Stomach (tissue), 9 donors: Measurements from ENCODE around the gene CIT. TPM values are rescaled to one million over a fixed set of nuclear protein-coding genes. Genes with fewer than 3 reads are reported as not detected.

ENCODE experiments used
- DNase-seq, 2 donors: peaks; one replicate each; pipeline versions ENCODE4 v3.0.0 to v3.0.0-alpha.2; 2013 to 2019
- H3K27ac ChIP-seq, 5 donors: fragments of 200-600 bp in 4 of 5; sonication (generic) in 4 of 5; one replicate each; pipeline ENCODE4 v1.5.1; 2013 to 2019; ENCODE audit warnings: mild to moderate bottlenecking in 1 of 5, moderate library complexity in 1 of 5
- H3K27me3 ChIP-seq, 3 donors: fragments of 200-600 bp; sonication (generic); one replicate each; pipeline ENCODE4 v1.5.1; 2017 to 2019; ENCODE audit warnings: mixed run types in 1 of 3
- H3K36me3 ChIP-seq, 4 donors: fragments of 200-600 bp; sonication (generic); 1 replicate in 3 of 4; 2 replicates in 1 of 4; pipeline ENCODE4 v1.5.1; 2016 to 2019
- H3K4me1 ChIP-seq, 4 donors: fragments of 200-600 bp; sonication (generic); one replicate each; pipeline ENCODE4 v1.5.1; 2016 to 2019
- H3K4me3 ChIP-seq, 4 donors: fragments of 200-600 bp; sonication (generic) in 3 of 4; one replicate each; pipeline ENCODE4 v1.5.1; 2016 to 2019; ENCODE audit warnings: mild to moderate bottlenecking in 1 of 4
- H3K9me3 ChIP-seq, 4 donors: fragments of 200-600 bp; sonication (generic); one replicate each; pipeline ENCODE4 v1.5.1; 2016 to 2019
- CTCF ChIP-seq, 7 experiments: fragments of 450-650 bp in 4 of 7; fragments of 200-600 bp in 3 of 7; sonication (generic) in 3 of 7; IDR thresholded peaks; one replicate each; pipeline ENCODE4 v1.5.1; 2016 to 2019; ENCODE audit warnings: antibody characterized with exemption in 7 of 7, control low read depth in 2 of 7, mild to moderate bottlenecking in 1 of 7
- EP300 ChIP-seq: sonication (generic); formaldehyde crosslinking; IDR thresholded peaks from one replicate; pipeline ENCODE4 v1.6.1; 2017; ENCODE audit warnings: antibody characterized with exemption
- POLR2A ChIP-seq, 4 donors: fragments of 450-650 bp; IDR thresholded peaks; one replicate each; pipeline ENCODE4 v1.6.1; 2016; ENCODE audit warnings: antibody characterized with exemption in 4 of 4, control low read depth in 2 of 4, mild to moderate bottlenecking in 1 of 4, moderate library complexity in 1 of 4
- POLR2AphosphoS5 ChIP-seq, 3 donors: sonication (generic); formaldehyde crosslinking; IDR thresholded peaks; one replicate each; pipeline ENCODE4 v1.6.1; 2016; ENCODE audit warnings: antibody characterized with exemption in 3 of 3
- WGBS, 5 donors: extraction: QIAGEN DNeasy Blood & Tissue Kit in 3 of 5; methylation state at CpG; one replicate each; pipeline versions ENCODE4 v1.1.5 to v1.1.7; 2013 to 2018; 5-methylcytosine and 5-hydroxymethylcytosine counted together
- intact Hi-C: fragments of 100-400 bp; cut with DNase I; formaldehyde crosslinking; loops from one replicate; pipeline ENCODE4 v1.15.1; 2023; ENCODE audit warnings: low total_unique reads
- polyA plus RNA-seq, 3 donors: library from polyadenylated mRNA; stranded (reverse); fragments of 200-250 nt; gene quantifications; one replicate each; pipeline ENCODE4 v1.2.3, GENCODE V29; 2013
- total RNA-seq, 5 donors: library from RNA; depleted of rRNA; stranded (reverse); fragments of >200 nt; gene quantifications; one replicate each; pipeline versions ENCODE4 v1.1.0 to v1.2.3, GENCODE V29; 2014 to 2016
- donor health status: healthy with polysubstance abuse.
- donor health status: Bipolar disorder and iron deficiency.
- donor health status: healthy.

The CIT gene
- total and polyA plus RNA-seq, 8 donors = 2.8 to 164 (median 21.0) TPM

- H3K27me3 ChIP-seq = no peaks in the 10 kb centered on the region
- H3K36me3 ChIP-seq = peaks cover 0 to 2% (median 0%) of the 10 kb centered on the region in 4 donors
- no peak for DNase-seq
- H3K4me3 ChIP-seq = no peak overlapping the region
- no peak overlapping the region for H3K27ac ChIP-seq
- 89 to 98% (median 93%) methylated on average over 4 of the region's 4 CpGs for whole genome bisulfite sequencing, 5 donors
- intact Hi-C loops = no loop called here
- no peaks in the 10 kb centered on the region for H3K9me3 ChIP-seq
- TF ChIP-seq EP300 = no peak
- TF ChIP-seq POLR2AphosphoS5 (IDR thresholded peaks at IDR 0.05) = no peak
- no peak for TF ChIP-seq CTCF (IDR thresholded peaks at IDR 0.05)
- TF ChIP-seq POLR2A (IDR thresholded peaks at IDR 0.05) = no peak
- H3K4me1 ChIP-seq = peaks cover 0 to 12% (median 0%) of the 10 kb centered on the region in 4 donors
Observed at GRCh38 chr12:119725523-119725922, 151.6 kb downstream of the CIT start.

- Histone ChIP-seq H3K36me3 (no peaks in the 10 kb centered on the region), H3K4me1 (peaks cover 0 to 8% (median 7%) of the 10 kb centered on the region in 4 donors), H3K27me3 (no peaks in the 10 kb centered on the region), H3K4me3 (no peak overlapping the region), H3K27ac (no peak overlapping the region), H3K9me3 (no peaks in the 10 kb centered on the region)
- intact Hi-C loops = no loop called here
- 92 to 97% (median 95%) methylated on average over 4 of the region's 4 CpGs for WGBS, 5 donors
- DNase-seq = no peak
- TF ChIP-seq POLR2AphosphoS5 (IDR thresholded peaks at IDR 0.05) (no peak), CTCF (IDR thresholded peaks at IDR 0.05) (no peak), POLR2A (IDR thresholded peaks at IDR 0.05) (no peak), EP300 (no peak)
Observed at GRCh38 chr12:119721306-119721705, 155.8 kb downstream of the CIT start.

- Histone ChIP-seq H3K27ac (no peak overlapping the region), H3K4me1 (peaks cover 0 to 16% (median 14%) of the 10 kb centered on the region in 4 donors), H3K4me3 (no peak overlapping the region), H3K9me3 (no peaks in the 10 kb centered on the region), H3K36me3 (no peaks in the 10 kb centered on the region), H3K27me3 (no peaks in the 10 kb centered on the region)
- no peak for DNase-seq
- TF ChIP-seq POLR2AphosphoS5 (IDR thresholded peaks at IDR 0.05) = no peak
- TF ChIP-seq POLR2A (IDR thresholded peaks at IDR 0.05) = no peak
- TF ChIP-seq EP300 = no peak
- no peak for TF ChIP-seq CTCF (IDR thresholded peaks at IDR 0.05)
- intact Hi-C loops = no loop called here
Observed at GRCh38 chr12:119720349-119720748, 156.8 kb downstream of the CIT start.

GRCh38 chr12:119718141-119718540, 159.0 kb downstream of the CIT start:
- H3K27me3 ChIP-seq = no peaks in the 10 kb centered on the region
- intact Hi-C loops = no loop called here
- no peak for TF ChIP-seq POLR2AphosphoS5 (IDR thresholded peaks at IDR 0.05)
- no peak for TF ChIP-seq POLR2A (IDR thresholded peaks at IDR 0.05)
- no peak for TF ChIP-seq CTCF (IDR thresholded peaks at IDR 0.05)
- no peak for TF ChIP-seq EP300
- DNase-seq = no peak
- H3K27ac ChIP-seq = peak overlapping the region in 1 of 5 donors; percentile 54
- 95 to 99% (median 97%) methylated on average over 15 to 17 of the region's 17 CpGs for WGBS, 5 donors
- no peaks in the 10 kb centered on the region for H3K9me3 ChIP-seq
- H3K4me3 ChIP-seq = no peak overlapping the region
- H3K36me3 ChIP-seq = peaks cover 0 to 5% (median 0%) of the 10 kb centered on the region in 4 donors
- H3K4me1 ChIP-seq = peaks cover 4 to 29% (median 17%) of the 10 kb centered on the region in 4 donors
